ENCODE data around the gene SPOCK2.

DNA sequence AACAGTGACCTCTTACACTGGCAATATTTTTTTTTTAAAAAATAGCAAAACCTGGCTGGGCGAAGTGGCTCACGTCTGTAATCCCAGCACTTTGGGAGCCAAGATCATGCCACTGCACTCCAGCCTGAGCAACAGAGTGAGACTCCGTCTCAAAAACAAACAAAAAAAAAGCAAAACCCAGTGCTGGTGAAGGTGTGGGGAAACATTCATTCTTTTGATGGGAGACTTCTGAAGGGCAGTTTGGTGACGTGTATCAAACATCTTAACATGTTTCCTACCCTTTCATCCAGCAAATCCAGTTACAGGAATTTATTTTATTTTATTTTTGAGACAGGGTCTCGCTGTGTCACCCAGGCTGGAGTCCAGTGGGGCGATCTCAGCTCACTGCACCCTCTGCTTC, 66.1 kb downstream of the SPOCK2 start:
- TF ChIP-seq POLR2A (IDR thresholded peaks at IDR 0.05) (no peak), POLR2AphosphoS5 (IDR thresholded peaks at IDR 0.05) (no peak)
- TF ChIP-seq, protein P1, sequence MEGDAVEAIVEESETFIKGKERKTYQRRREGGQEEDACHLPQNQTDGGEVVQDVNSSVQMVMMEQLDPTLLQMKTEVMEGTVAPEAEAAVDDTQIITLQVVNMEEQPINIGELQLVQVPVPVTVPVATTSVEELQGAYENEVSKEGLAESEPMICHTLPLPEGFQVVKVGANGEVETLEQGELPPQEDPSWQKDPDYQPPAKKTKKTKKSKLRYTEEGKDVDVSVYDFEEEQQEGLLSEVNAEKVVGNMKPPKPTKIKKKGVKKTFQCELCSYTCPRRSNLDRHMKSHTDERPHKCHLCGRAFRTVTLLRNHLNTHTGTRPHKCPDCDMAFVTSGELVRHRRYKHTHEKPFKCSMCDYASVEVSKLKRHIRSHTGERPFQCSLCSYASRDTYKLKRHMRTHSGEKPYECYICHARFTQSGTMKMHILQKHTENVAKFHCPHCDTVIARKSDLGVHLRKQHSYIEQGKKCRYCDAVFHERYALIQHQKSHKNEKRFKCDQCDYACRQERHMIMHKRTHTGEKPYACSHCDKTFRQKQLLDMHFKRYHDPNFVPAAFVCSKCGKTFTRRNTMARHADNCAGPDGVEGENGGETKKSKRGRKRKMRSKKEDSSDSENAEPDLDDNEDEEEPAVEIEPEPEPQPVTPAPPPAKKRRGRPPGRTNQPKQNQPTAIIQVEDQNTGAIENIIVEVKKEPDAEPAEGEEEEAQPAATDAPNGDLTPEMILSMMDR (IDR thresholded peaks at IDR 0.05) = no peak
